ENCODE measurements around the gene PPFIBP2. TPM values are rescaled to one million over a fixed set of nuclear protein-coding genes. Genes with fewer than 3 reads are reported as not detected.

Gene PPFIBP2
- total RNA-seq, 3 donors from 2014 or later = 32.3 to 56.1 (median 43.3) TPM

GRCh38 chr11:7614656-7615055 is 100.9 kb downstream of the PPFIBP2 start:
- TF ChIP-seq POLR2AphosphoS5 (IDR thresholded peaks at IDR 0.05) (no peak), POLR2A (IDR thresholded peaks at IDR 0.05) (no peak), CTCF (IDR thresholded peaks at IDR 0.05) (no peak)
- H3K4me3 ChIP-seq = no peak overlapping the region
- H3K36me3 ChIP-seq = no peaks in the 10 kb centered on the region
- no peaks in the 10 kb centered on the region for H3K27me3 ChIP-seq
- intact Hi-C loops (cut with DNase I; ENCODE audit: low total_unique reads) = no loop called here
- H3K4me1 ChIP-seq = peaks cover 0 to 11% of the 10 kb centered on the region in 2 donors
- DNase-seq (ENCODE audit: low spot score in 2 of 2) = no peak
- H3K9me3 ChIP-seq = no peaks in the 10 kb centered on the region
- H3K27ac ChIP-seq = no peak overlapping the region

GRCh38 chr11:7617032-7617431 is 103.2 kb downstream of the PPFIBP2 start:
- Histone ChIP-seq H3K36me3 (no peaks in the 10 kb centered on the region), H3K9me3 (no peaks in the 10 kb centered on the region), H3K27ac (no peak overlapping the region), H3K27me3 (no peaks in the 10 kb centered on the region), H3K4me3 (no peak overlapping the region), H3K4me1 (peaks cover 0 to 10% of the 10 kb centered on the region in 2 donors)
- DNase-seq (ENCODE audit: low spot score in 2 of 2) = no peak
- TF ChIP-seq POLR2AphosphoS5 (IDR thresholded peaks at IDR 0.05) (no peak), CTCF (IDR thresholded peaks at IDR 0.05) (no peak), POLR2A (IDR thresholded peaks at IDR 0.05) (no peak)
- intact Hi-C loops (cut with DNase I; ENCODE audit: low total_unique reads) = no loop called here

DNA sequence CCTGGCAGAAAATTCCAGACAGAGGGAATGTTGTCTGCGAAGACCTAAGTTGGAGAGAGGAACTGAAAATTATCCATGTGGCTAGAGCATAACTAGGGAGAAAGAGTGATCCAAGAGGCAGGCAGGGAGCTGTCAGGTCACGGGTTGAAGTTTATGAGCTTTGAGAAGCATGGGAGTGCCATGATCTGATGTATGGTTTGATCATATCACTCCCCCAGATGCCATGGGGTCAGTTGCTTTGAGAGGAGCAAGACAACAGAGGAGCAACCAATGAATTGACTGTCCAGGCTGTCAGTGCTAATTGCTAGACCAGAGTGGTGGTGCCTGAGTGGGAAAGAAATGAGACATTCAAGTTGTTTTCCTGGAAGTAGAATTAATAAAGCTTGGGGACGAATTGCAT is 105.5 kb downstream of the PPFIBP2 start:
- TF ChIP-seq POLR2AphosphoS5 (IDR thresholded peaks at IDR 0.05) (no peak), CTCF (IDR thresholded peaks at IDR 0.05) (no peak), POLR2A (IDR thresholded peaks at IDR 0.05) (no peak)
- Histone ChIP-seq H3K4me3 (no peak overlapping the region), H3K9me3 (no peaks in the 10 kb centered on the region), H3K27ac (no peak overlapping the region), H3K27me3 (no peaks in the 10 kb centered on the region), H3K4me1 (no peaks in the 10 kb centered on the region), H3K36me3 (no peaks in the 10 kb centered on the region)
- intact Hi-C loops (cut with DNase I; ENCODE audit: low total_unique reads) = no loop called here
- no peak for DNase-seq (ENCODE audit: low spot score in 2 of 2)

GRCh38 chr11:7621090-7621489 is 107.3 kb downstream of the PPFIBP2 start:
- Histone ChIP-seq H3K4me3 (no peak overlapping the region), H3K36me3 (no peaks in the 10 kb centered on the region), H3K9me3 (no peaks in the 10 kb centered on the region), H3K4me1 (no peaks in the 10 kb centered on the region), H3K27me3 (no peaks in the 10 kb centered on the region), H3K27ac (no peak overlapping the region)
- intact Hi-C loops (cut with DNase I; ENCODE audit: low total_unique reads) = no loop called here
- DNase-seq (ENCODE audit: low spot score in 2 of 2) = no peak
- TF ChIP-seq CTCF (IDR thresholded peaks at IDR 0.05) = no peak

DNA sequence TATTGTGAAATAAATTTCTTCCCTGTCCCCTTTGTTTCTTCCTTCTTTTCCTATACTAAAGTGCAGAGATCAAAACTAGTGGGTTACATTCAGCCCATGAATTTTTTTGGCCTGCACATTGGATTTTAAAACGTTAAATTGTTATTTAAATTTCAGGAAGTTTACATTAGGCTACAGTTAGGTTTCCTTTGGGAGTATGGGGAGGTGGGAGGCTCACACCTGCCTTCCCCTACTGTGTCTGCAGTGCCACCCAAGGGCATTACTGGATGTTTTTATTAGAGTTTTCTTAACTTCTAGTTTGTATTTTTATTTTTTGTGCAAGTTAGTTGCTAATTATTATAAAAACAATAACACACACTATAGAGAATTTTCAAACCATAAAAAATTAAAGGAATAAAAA is 107.8 kb downstream of the PPFIBP2 start:
- Histone ChIP-seq H3K4me3 (no peak overlapping the region), H3K36me3 (no peaks in the 10 kb centered on the region), H3K4me1 (no peaks in the 10 kb centered on the region), H3K27ac (no peak overlapping the region), H3K27me3 (no peaks in the 10 kb centered on the region), H3K9me3 (no peaks in the 10 kb centered on the region)
- TF ChIP-seq POLR2A (IDR thresholded peaks at IDR 0.05) = no peak
- TF ChIP-seq POLR2AphosphoS5 (IDR thresholded peaks at IDR 0.05) = no peak
- no peak for TF ChIP-seq CTCF (IDR thresholded peaks at IDR 0.05)
- DNase-seq (ENCODE audit: low spot score in 2 of 2) = no peak
- intact Hi-C loops (cut with DNase I; ENCODE audit: low total_unique reads) = no loop called here

Data from breast epithelium (tissue), 4 donors.